Neural cell (in vitro differentiated cells): Measurements from ENCODE around the gene FHOD3. TPM values are rescaled to one million over a fixed set of nuclear protein-coding genes. Genes with fewer than 3 reads are reported as not detected.

Experiments used
- H2AFZ ChIP-seq: fragments of 200-600, 300-800 bp; sonication (generic), shearing (Covaris generic); 2 replicates; pipeline ENCODE4 v1.6.0; 2014; ENCODE audit warnings: low read depth, mild to moderate bottlenecking, antibody characterized with exemption, low read length, moderate library complexity
- H3F3A ChIP-seq: fragments of 200-600 bp; shearing (Covaris generic); 2 replicates; pipeline ENCODE4 v1.6.1; 2016; ENCODE audit warnings: mild to moderate bottlenecking, moderate library complexity, mixed read lengths, antibody characterized with exemption, low read length; ENCODE audit not compliant: insufficient read depth, poor library complexity, severe bottlenecking
- H3K27ac ChIP-seq: fragments of 200-600, 300-800 bp; sonication (generic), shearing (Covaris generic); 2 replicates; pipeline ENCODE4 v1.5.1; 2014; ENCODE audit warnings: mild to moderate bottlenecking, low read length, moderate library complexity
- H3K27me3 ChIP-seq: fragments of 300-800, 200-600 bp; sonication (generic), shearing (Covaris generic); 2 replicates; pipeline ENCODE4 v1.6.0; 2014; ENCODE audit warnings: mild to moderate bottlenecking, low read depth, low read length, moderate library complexity; ENCODE audit not compliant: insufficient read depth
- H3K36me3 ChIP-seq: fragments of 300-800, 200-600 bp; sonication (generic), shearing (Covaris generic); 2 replicates; pipeline ENCODE4 v1.5.1; 2014; ENCODE audit warnings: mild to moderate bottlenecking, antibody characterized with exemption, low read length, moderate library complexity; ENCODE audit not compliant: insufficient read depth
- H3K4me2 ChIP-seq: fragments of 300-800, 200-600 bp; sonication (generic), shearing (Covaris generic); 2 replicates; pipeline ENCODE4 v1.6.0; 2014; ENCODE audit warnings: mild to moderate bottlenecking, low read length
- H3K4me3 ChIP-seq: fragments of 300-800, 200-600 bp; sonication (generic), shearing (Covaris generic); 2 replicates; pipeline ENCODE4 v1.5.1; 2014; ENCODE audit warnings: mild to moderate bottlenecking, low read length, moderate library complexity
- H3K79me2 ChIP-seq: fragments of 200-600 bp; shearing (Covaris generic); replicated peaks from 2 replicates; pipeline ENCODE4 v1.6.0; 2014; ENCODE audit warnings: mild to moderate bottlenecking, low read length, moderate library complexity; ENCODE audit not compliant: insufficient read depth
- H3K9ac ChIP-seq: fragments of 300-800, 200-600 bp; sonication (generic), shearing (Covaris generic); 2 replicates; pipeline ENCODE4 v1.6.1; 2016; ENCODE audit warnings: mild to moderate bottlenecking, low read length, mixed read lengths
- H3K9me2 ChIP-seq: fragments of 200-600 bp; shearing (Covaris generic); 2 replicates; pipeline ENCODE4 v1.6.1; 2016; ENCODE audit warnings: mild to moderate bottlenecking, low read length, mixed read lengths; ENCODE audit not compliant: insufficient read depth
- H3K9me3 ChIP-seq: fragments of 200-600, 300-800 bp; sonication (generic), shearing (Covaris generic); 2 replicates; pipeline ENCODE4 v1.6.1; 2016; ENCODE audit warnings: mild to moderate bottlenecking, mixed run types, low read length, moderate library complexity, mixed read lengths
- H4K20me1 ChIP-seq: fragments of 200-600 bp; shearing (Covaris generic); 2 replicates; pipeline ENCODE4 v1.6.1; 2016; ENCODE audit warnings: mild to moderate bottlenecking, mixed run types; ENCODE audit not compliant: insufficient read depth
- EP300 ChIP-seq: fragments of 450-650 bp; conservative IDR thresholded peaks from 2 replicates; pipeline ENCODE4 v1.6.1; 2014; ENCODE audit warnings: antibody characterized with exemption, mild to moderate bottlenecking, moderate library complexity; ENCODE audit not compliant: poor library complexity, severe bottlenecking
- EZH2 ChIP-seq: fragments of 200-600, 300-800 bp; shearing (Covaris generic), sonication (generic); IDR thresholded peaks from 2 replicates; pipeline ENCODE4 v1.6.1; 2014; ENCODE audit warnings: antibody characterized with exemption, low read length, borderline replicate concordance, mild to moderate bottlenecking; ENCODE audit not compliant: insufficient read depth, poor library complexity, severe bottlenecking
- MXI1 ChIP-seq: fragments of 450-650 bp; conservative IDR thresholded peaks from 2 replicates; pipeline ENCODE4 v1.6.1; 2014; ENCODE audit warnings: antibody characterized with exemption, mild to moderate bottlenecking; ENCODE audit not compliant: poor library complexity, severe bottlenecking
- POLR2AphosphoS5 ChIP-seq: IDR thresholded peaks from 2 replicates; pipeline ENCODE4 v1.6.1; 2012
- RAD21 ChIP-seq: fragments of 450-650 bp; conservative IDR thresholded peaks from 2 replicates; pipeline ENCODE4 v1.6.1; 2014; ENCODE audit warnings: antibody characterized with exemption, mild to moderate bottlenecking, moderate library complexity
- SMC3 ChIP-seq: fragments of 450-650 bp; conservative IDR thresholded peaks from 2 replicates; pipeline ENCODE4 v1.6.1; 2014; ENCODE audit warnings: antibody characterized with exemption, mild to moderate bottlenecking, moderate library complexity; ENCODE audit not compliant: poor library complexity
- TAF1 ChIP-seq: IDR thresholded peaks from 2 replicates; pipeline ENCODE4 v1.6.1; 2012; ENCODE audit warnings: low read depth
- polyA plus RNA-seq: library from polyadenylated mRNA; depleted of rRNA; stranded (reverse); fragments of >200 nt; gene quantifications from 2 replicates; pipeline ENCODE4 v1.2.3, GENCODE V29; 2014
- TF ChIP-seq, protein P1 (sequence below): fragments of 450-650 bp; IDR thresholded peaks from 2 replicates; pipeline ENCODE4 v1.5.1; 2014; ENCODE audit warnings: antibody characterized with exemption, mild to moderate bottlenecking, moderate library complexity; ENCODE audit not compliant: poor library complexity, severe bottlenecking
- TF ChIP-seq, protein P2 (sequence below): IDR thresholded peaks from 2 replicates; pipeline ENCODE4 v1.6.1; 2012; ENCODE audit warnings: borderline replicate concordance

FHOD3 gene
- polyA plus RNA-seq, 1 donor from 2014 or later: 19.4 TPM

DNA sequence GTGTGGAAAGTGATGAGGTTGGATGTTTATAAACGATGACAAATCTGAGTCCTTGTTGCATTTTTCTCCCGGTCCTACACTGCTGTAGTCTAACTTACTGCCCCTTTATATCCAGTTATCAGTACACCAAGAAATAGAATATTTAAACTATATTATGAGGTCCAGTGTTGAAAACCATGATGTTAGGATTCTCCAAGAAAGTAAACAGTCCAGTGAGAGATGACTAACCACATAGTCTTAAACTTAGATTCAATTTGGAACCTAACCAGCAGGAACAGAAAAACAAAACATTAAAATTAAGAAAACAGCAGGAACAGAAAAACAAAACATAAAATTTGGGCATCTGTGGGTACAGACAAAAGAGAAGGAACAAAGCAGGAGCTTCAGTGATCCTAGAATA is 388.1 kb downstream of the FHOD3 start:
- Histone ChIP-seq H3K9ac (no peak overlapping the region), H3K9me3 (no peaks in the 10 kb centered on the region), H3K27me3 (no peaks in the 10 kb centered on the region), H3K79me2 (no peaks in the 10 kb centered on the region), H3K9me2 (no peaks in the 10 kb centered on the region), H3K27ac (no peak overlapping the region), H3F3A (no peaks in the 10 kb centered on the region), H3K4me2 (no peak overlapping the region), H3K4me3 (no peak overlapping the region), H3K36me3 (no peaks in the 10 kb centered on the region), H2AFZ (no peak overlapping the region), H4K20me1 (no peaks in the 10 kb centered on the region)
- no peak for TF ChIP-seq EP300
- TF ChIP-seq, protein P1, sequence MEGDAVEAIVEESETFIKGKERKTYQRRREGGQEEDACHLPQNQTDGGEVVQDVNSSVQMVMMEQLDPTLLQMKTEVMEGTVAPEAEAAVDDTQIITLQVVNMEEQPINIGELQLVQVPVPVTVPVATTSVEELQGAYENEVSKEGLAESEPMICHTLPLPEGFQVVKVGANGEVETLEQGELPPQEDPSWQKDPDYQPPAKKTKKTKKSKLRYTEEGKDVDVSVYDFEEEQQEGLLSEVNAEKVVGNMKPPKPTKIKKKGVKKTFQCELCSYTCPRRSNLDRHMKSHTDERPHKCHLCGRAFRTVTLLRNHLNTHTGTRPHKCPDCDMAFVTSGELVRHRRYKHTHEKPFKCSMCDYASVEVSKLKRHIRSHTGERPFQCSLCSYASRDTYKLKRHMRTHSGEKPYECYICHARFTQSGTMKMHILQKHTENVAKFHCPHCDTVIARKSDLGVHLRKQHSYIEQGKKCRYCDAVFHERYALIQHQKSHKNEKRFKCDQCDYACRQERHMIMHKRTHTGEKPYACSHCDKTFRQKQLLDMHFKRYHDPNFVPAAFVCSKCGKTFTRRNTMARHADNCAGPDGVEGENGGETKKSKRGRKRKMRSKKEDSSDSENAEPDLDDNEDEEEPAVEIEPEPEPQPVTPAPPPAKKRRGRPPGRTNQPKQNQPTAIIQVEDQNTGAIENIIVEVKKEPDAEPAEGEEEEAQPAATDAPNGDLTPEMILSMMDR: no peak
- TF ChIP-seq POLR2AphosphoS5: no peak
- no peak for TF ChIP-seq RAD21
- no peak for TF ChIP-seq TAF1
- TF ChIP-seq, protein P2, sequence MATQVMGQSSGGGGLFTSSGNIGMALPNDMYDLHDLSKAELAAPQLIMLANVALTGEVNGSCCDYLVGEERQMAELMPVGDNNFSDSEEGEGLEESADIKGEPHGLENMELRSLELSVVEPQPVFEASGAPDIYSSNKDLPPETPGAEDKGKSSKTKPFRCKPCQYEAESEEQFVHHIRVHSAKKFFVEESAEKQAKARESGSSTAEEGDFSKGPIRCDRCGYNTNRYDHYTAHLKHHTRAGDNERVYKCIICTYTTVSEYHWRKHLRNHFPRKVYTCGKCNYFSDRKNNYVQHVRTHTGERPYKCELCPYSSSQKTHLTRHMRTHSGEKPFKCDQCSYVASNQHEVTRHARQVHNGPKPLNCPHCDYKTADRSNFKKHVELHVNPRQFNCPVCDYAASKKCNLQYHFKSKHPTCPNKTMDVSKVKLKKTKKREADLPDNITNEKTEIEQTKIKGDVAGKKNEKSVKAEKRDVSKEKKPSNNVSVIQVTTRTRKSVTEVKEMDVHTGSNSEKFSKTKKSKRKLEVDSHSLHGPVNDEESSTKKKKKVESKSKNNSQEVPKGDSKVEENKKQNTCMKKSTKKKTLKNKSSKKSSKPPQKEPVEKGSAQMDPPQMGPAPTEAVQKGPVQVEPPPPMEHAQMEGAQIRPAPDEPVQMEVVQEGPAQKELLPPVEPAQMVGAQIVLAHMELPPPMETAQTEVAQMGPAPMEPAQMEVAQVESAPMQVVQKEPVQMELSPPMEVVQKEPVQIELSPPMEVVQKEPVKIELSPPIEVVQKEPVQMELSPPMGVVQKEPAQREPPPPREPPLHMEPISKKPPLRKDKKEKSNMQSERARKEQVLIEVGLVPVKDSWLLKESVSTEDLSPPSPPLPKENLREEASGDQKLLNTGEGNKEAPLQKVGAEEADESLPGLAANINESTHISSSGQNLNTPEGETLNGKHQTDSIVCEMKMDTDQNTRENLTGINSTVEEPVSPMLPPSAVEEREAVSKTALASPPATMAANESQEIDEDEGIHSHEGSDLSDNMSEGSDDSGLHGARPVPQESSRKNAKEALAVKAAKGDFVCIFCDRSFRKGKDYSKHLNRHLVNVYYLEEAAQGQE: no peak
- TF ChIP-seq SMC3: no peak
- TF ChIP-seq EZH2: no peak
- no peak for TF ChIP-seq MXI1

DNA sequence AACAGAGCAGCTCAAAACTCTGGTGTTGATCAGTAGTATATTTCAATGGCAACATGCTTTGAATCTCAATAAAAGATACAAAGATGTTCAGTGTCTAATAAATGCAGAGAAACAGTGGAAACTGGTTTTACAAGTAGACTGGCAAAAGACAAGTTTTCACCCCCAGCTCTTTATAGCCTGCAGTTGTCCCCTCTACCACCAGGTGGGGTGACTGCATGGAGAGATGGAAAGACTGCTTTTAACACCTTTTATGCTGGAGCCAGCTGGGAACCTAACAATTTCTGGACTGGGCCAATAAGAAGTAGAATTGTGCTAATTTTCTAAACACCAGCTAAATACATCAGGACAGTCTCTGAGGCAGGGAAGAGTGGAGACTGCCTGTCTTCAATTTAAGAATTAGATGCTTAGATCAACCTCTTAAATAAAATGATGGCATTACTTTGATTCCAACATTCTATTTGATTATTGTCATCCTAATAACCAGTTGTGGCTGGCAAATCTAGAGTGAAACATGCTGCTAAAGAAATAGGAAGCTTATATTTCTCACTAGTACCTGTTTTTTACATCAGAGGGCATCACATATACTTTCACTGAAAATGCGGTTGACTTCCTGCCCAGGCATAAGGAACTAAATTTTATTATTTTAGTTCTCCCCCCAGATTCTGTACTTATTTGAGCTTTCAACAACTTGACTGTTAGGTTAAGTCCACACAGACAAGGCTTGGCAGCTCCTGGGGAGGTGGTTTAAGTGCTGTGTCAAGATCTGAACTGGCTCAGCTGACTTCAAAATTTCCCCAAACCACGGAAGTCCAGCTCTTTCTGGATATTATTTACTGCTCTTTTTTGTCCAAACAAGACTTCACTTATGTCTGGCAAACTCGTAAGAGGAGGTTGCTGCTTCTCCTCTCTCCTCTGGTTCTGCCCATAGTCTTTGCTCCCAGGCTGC is 390.8 kb downstream of the FHOD3 start:
- H3K27ac ChIP-seq: no peak overlapping the region
- peak; percentile 57 for TF ChIP-seq RAD21
- no peak for TF ChIP-seq TAF1
- TF ChIP-seq SMC3: peak; percentile 72
- TF ChIP-seq, protein P1: peak; percentile 74
- H3K4me3 ChIP-seq: no peak overlapping the region
- H4K20me1 ChIP-seq: no peaks in the 10 kb centered on the region
- no peaks in the 10 kb centered on the region for H3K79me2 ChIP-seq
- H2AFZ ChIP-seq: no peak overlapping the region
- H3K9ac ChIP-seq: no peak overlapping the region
- H3K9me3 ChIP-seq: no peaks in the 10 kb centered on the region
- no peak overlapping the region for H3K4me2 ChIP-seq
- H3K9me2 ChIP-seq: no peaks in the 10 kb centered on the region
- no peaks in the 10 kb centered on the region for H3F3A ChIP-seq
- H3K36me3 ChIP-seq: no peaks in the 10 kb centered on the region
- no peaks in the 10 kb centered on the region for H3K27me3 ChIP-seq
